H9 (cell line): ENCODE measurements around the gene CEP250. TPM values are rescaled to one million over a fixed set of nuclear protein-coding genes. Genes with fewer than 3 reads are reported as not detected.

ENCODE experiments used
- DNase-seq: peaks from one replicate; pipeline ENCODE4 v3.0.0-alpha.2; 2017
- H2AFZ ChIP-seq: one replicate; pipeline ENCODE4 v1.6.1; 2013; ENCODE audit warnings: mild to moderate bottlenecking, low read length, control low read depth, moderate library complexity
- H2AK5ac ChIP-seq: 2 replicates; pipeline ENCODE4 v1.6.1; 2013; ENCODE audit warnings: low read length, control low read depth, mixed read lengths; ENCODE audit not compliant: insufficient read length
- H2BK120ac ChIP-seq: one replicate; pipeline ENCODE4 v1.6.1; 2013; ENCODE audit warnings: low read depth, mild to moderate bottlenecking, low read length, control low read depth, inconsistent platforms; ENCODE audit not compliant: poor library complexity, severe bottlenecking
- H2BK12ac ChIP-seq: 2 replicates; pipeline ENCODE4 v1.6.1; 2013; ENCODE audit warnings: low read length, control low read depth, mixed read lengths, low read depth; ENCODE audit not compliant: insufficient read length
- H2BK15ac ChIP-seq: 2 replicates; pipeline ENCODE4 v1.6.1; 2013; ENCODE audit warnings: low read depth, low read length, control low read depth
- H2BK20ac ChIP-seq: one replicate; pipeline ENCODE4 v1.6.1; 2013; ENCODE audit warnings: low read depth, mild to moderate bottlenecking, low read length, control low read depth, inconsistent platforms; ENCODE audit not compliant: poor library complexity, severe bottlenecking
- H2BK5ac ChIP-seq: 2 replicates; pipeline ENCODE4 v1.6.1; 2013; ENCODE audit warnings: low read length, control low read depth, mixed read lengths; ENCODE audit not compliant: insufficient read length
- H3K14ac ChIP-seq: 2 replicates; pipeline ENCODE4 v1.6.1; 2013; ENCODE audit warnings: low read length, control low read depth; ENCODE audit not compliant: insufficient read depth
- H3K18ac ChIP-seq: 2 replicates; pipeline ENCODE4 v1.6.1; 2013; ENCODE audit warnings: low read depth, mild to moderate bottlenecking, mixed read lengths, low read length, control low read depth; ENCODE audit not compliant: insufficient read length
- H3K23ac ChIP-seq: 2 replicates; pipeline ENCODE4 v1.6.1; 2013; ENCODE audit warnings: low read length, control low read depth, mixed read lengths, low read depth; ENCODE audit not compliant: insufficient read length
- H3K23me2 ChIP-seq: 2 replicates; pipeline ENCODE4 v1.6.1; 2013; ENCODE audit warnings: low read depth, mild to moderate bottlenecking, mixed read lengths, low read length, control low read depth; ENCODE audit not compliant: insufficient read length, poor library complexity, severe bottlenecking
- H3K27ac ChIP-seq: 2 replicates; pipeline ENCODE4 v1.5.1; 2013; ENCODE audit warnings: low read length, control low read depth, mixed read lengths, low read depth; ENCODE audit not compliant: insufficient read length
- H3K27me3 ChIP-seq: 2 replicates; pipeline ENCODE4 v1.6.1; 2013; ENCODE audit warnings: low read length, control low read depth, inconsistent platforms; ENCODE audit not compliant: insufficient read depth
- H3K4ac ChIP-seq: 2 replicates; pipeline ENCODE4 v1.6.1; 2013; ENCODE audit warnings: low read depth, mild to moderate bottlenecking, control low read depth, inconsistent platforms, low read length, moderate library complexity
- H3K4me1 ChIP-seq: 2 replicates; pipeline ENCODE4 v1.6.1; 2013; ENCODE audit warnings: low read length, control low read depth, inconsistent platforms; ENCODE audit not compliant: insufficient read depth
- H3K4me2 ChIP-seq: 2 replicates; pipeline ENCODE4 v1.6.1; 2013; ENCODE audit warnings: low read length, control low read depth, mixed read lengths; ENCODE audit not compliant: insufficient read length, insufficient read depth
- H3K56ac ChIP-seq: 2 replicates; pipeline ENCODE4 v1.6.1; 2013; ENCODE audit warnings: low read depth, mild to moderate bottlenecking, mixed read lengths, low read length, control low read depth; ENCODE audit not compliant: insufficient read length
- H3K79me1 ChIP-seq: 2 replicates; pipeline ENCODE4 v1.6.1; 2013; ENCODE audit warnings: low read depth, mild to moderate bottlenecking, moderate library complexity, low read length, control low read depth, inconsistent platforms; ENCODE audit not compliant: insufficient read depth, poor library complexity, severe bottlenecking
- H3K79me2 ChIP-seq: 2 replicates; pipeline ENCODE4 v1.6.1; 2013; ENCODE audit warnings: low read length, control low read depth, inconsistent platforms; ENCODE audit not compliant: insufficient read depth
- H3K9ac ChIP-seq: 2 replicates; pipeline ENCODE4 v1.6.1; 2013; ENCODE audit warnings: low read length, control low read depth, mixed read lengths; ENCODE audit not compliant: insufficient read length; ENCODE audit errors: extremely low read depth
- H3K9me3 ChIP-seq: one replicate; pipeline ENCODE4 v1.6.1; 2013; ENCODE audit warnings: low read depth, low read length, inconsistent platforms; ENCODE audit not compliant: control insufficient read depth
- H3T11ph ChIP-seq: one replicate; pipeline ENCODE4 v1.6.1; 2013; ENCODE audit warnings: mild to moderate bottlenecking, low read length, control low read depth, inconsistent platforms
- H4K20me1 ChIP-seq: one replicate; pipeline ENCODE4 v1.6.1; 2013; ENCODE audit not compliant: control insufficient read depth, insufficient read length, insufficient read depth
- H4K5ac ChIP-seq: 2 replicates; pipeline ENCODE4 v1.6.1; 2013; ENCODE audit warnings: low read depth, mild to moderate bottlenecking, mixed read lengths, low read length, control low read depth; ENCODE audit not compliant: insufficient read length
- H4K8ac ChIP-seq: replicated peaks from 2 replicates; pipeline ENCODE4 v1.6.1; 2013; ENCODE audit warnings: low read length, control low read depth, mixed read lengths, low read depth; ENCODE audit not compliant: insufficient read length
- H4K91ac ChIP-seq: 2 replicates; pipeline ENCODE4 v1.6.1; 2013; ENCODE audit warnings: low read depth, mild to moderate bottlenecking, moderate library complexity, mixed read lengths, low read length, control low read depth; ENCODE audit not compliant: insufficient read length
- H3K27ac Mint-ChIP-seq, 3 experiments: 2 replicates in 2 of 3; 3 replicates in 1 of 3; pipeline ENCODE4 v1.8.0; 2020 to 2021; ENCODE audit warnings: mixed read lengths in 3 of 3, mild to moderate bottlenecking in 1 of 3, moderate library complexity in 1 of 3
- H3K27me3 Mint-ChIP-seq: 2 replicates; pipeline ENCODE4 v1.8.0; 2021; ENCODE audit warnings: low read depth, mild to moderate bottlenecking, moderate library complexity, mixed read lengths
- H3K36me3 Mint-ChIP-seq, 3 experiments: 2 replicates in 2 of 3; 3 replicates in 1 of 3; pipeline ENCODE4 v1.8.0; 2020 to 2021; ENCODE audit warnings: low read depth in 3 of 3, mixed read lengths in 3 of 3; ENCODE audit not compliant: insufficient read depth in 1 of 3
- H3K4me1 Mint-ChIP-seq, 2 experiments: 2 replicates each; pipeline ENCODE4 v1.8.0; 2020; ENCODE audit warnings: mixed read lengths in 2 of 2
- H3K4me3 Mint-ChIP-seq, 2 experiments: 2 replicates in 1 of 2; 3 replicates in 1 of 2; pipeline ENCODE4 v1.8.0; 2020 to 2021; ENCODE audit warnings: mild to moderate bottlenecking in 2 of 2, mixed read lengths in 2 of 2, moderate library complexity in 1 of 2
- H3K9me3 Mint-ChIP-seq, 2 experiments: 2 replicates in 1 of 2; 3 replicates in 1 of 2; pipeline ENCODE4 v1.8.0; 2020; ENCODE audit warnings: mild to moderate bottlenecking in 2 of 2, mixed read lengths in 2 of 2, moderate library complexity in 1 of 2
- WGBS: extraction: QIAGEN DNeasy Blood & Tissue Kit; methylation state at CpG from one replicate; pipeline ENCODE4 v1.1.7; 2013; ENCODE audit warnings: missing lambda C conversion rate, low lambda C conversion rate, mixed read lengths; ENCODE audit not compliant: insufficient read length; ENCODE audit errors: extremely low coverage; 5-methylcytosine and 5-hydroxymethylcytosine counted together
- total RNA-seq: library from RNA; stranded (reverse); gene quantifications from 2 replicates; pipeline ENCODE4 v1.2.1, GENCODE V29; 2021
- TF ChIP-seq, protein P1 (sequence below): fragments of 200-600 bp; sonication (generic); conservative IDR thresholded peaks from 3 replicates; pipeline ENCODE4 v1.8.0; 2021; ENCODE audit warnings: antibody characterized with exemption, mild to moderate bottlenecking

CEP250 gene
- total RNA-seq, 1 experiment from 2014 or later: 29.8 TPM

DNA sequence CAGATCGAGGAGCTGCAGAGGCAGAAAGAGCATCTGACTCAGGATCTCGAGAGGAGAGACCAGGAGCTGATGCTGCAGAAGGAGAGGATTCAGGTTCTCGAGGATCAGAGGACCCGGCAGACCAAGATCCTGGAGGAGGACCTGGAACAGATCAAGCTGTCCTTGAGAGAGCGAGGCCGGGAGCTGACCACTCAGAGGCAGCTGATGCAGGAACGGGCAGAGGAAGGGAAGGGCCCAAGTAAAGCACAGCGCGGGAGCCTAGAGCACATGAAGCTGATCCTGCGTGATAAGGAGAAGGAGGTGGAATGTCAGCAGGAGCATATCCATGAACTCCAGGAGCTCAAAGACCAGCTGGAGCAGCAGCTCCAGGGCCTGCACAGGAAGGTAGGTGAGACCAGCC lies 47.9 kb downstream of the CEP250 start:
- peaks cover 31 to 76% (median 70%) of the 10 kb centered on the region in 3 experiments for H3K36me3 Mint-ChIP-seq
- H3K27ac Mint-ChIP-seq: no peak overlapping the region; a peak in 1 of 7 replicates
- H2AK5ac ChIP-seq: no peak overlapping the region
- H2BK5ac ChIP-seq: no peak overlapping the region
- H3K14ac ChIP-seq: no peak overlapping the region
- no peak for DNase-seq
- no peak overlapping the region for H3K27ac ChIP-seq
- no peak overlapping the region for H4K8ac ChIP-seq
- no peak overlapping the region for H3K23ac ChIP-seq
- no peaks in the 10 kb centered on the region for H3K27me3 Mint-ChIP-seq
- H4K5ac ChIP-seq: no peak overlapping the region
- no peak overlapping the region for H3K4me2 ChIP-seq
- TF ChIP-seq, protein P1, sequence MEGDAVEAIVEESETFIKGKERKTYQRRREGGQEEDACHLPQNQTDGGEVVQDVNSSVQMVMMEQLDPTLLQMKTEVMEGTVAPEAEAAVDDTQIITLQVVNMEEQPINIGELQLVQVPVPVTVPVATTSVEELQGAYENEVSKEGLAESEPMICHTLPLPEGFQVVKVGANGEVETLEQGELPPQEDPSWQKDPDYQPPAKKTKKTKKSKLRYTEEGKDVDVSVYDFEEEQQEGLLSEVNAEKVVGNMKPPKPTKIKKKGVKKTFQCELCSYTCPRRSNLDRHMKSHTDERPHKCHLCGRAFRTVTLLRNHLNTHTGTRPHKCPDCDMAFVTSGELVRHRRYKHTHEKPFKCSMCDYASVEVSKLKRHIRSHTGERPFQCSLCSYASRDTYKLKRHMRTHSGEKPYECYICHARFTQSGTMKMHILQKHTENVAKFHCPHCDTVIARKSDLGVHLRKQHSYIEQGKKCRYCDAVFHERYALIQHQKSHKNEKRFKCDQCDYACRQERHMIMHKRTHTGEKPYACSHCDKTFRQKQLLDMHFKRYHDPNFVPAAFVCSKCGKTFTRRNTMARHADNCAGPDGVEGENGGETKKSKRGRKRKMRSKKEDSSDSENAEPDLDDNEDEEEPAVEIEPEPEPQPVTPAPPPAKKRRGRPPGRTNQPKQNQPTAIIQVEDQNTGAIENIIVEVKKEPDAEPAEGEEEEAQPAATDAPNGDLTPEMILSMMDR: no peak
- H3K4me1 Mint-ChIP-seq: no peaks in the 10 kb centered on the region
- no peak overlapping the region for H3K4ac ChIP-seq
- H3K9me3 ChIP-seq: no peaks in the 10 kb centered on the region
- no peaks in the 10 kb centered on the region for H4K20me1 ChIP-seq
- no peaks in the 10 kb centered on the region for H3K23me2 ChIP-seq
- H3K9me3 Mint-ChIP-seq: no peaks in the 10 kb centered on the region
- H2AFZ ChIP-seq: no peak overlapping the region
- H3K27me3 ChIP-seq: no peaks in the 10 kb centered on the region
- H3K4me1 ChIP-seq: no peaks in the 10 kb centered on the region
- H3K79me2 ChIP-seq: no peaks in the 10 kb centered on the region
- no peak overlapping the region for H4K91ac ChIP-seq
- H3K9ac ChIP-seq: no peak overlapping the region
- no peak overlapping the region for H2BK12ac ChIP-seq
- H3T11ph ChIP-seq: no peak overlapping the region
- no peaks in the 10 kb centered on the region for H3K79me1 ChIP-seq
- H3K56ac ChIP-seq: no peak overlapping the region
- no peak overlapping the region for H3K18ac ChIP-seq
- no peak overlapping the region for H2BK20ac ChIP-seq
- no peak overlapping the region for H2BK15ac ChIP-seq
- WGBS: no CpG with 5 or more reads among the region's 10 CpGs
- H2BK120ac ChIP-seq: no peak overlapping the region
- no peak overlapping the region for H3K4me3 Mint-ChIP-seq
